ENCODE measurements around the gene VEZT.

VEZT gene, protein sequence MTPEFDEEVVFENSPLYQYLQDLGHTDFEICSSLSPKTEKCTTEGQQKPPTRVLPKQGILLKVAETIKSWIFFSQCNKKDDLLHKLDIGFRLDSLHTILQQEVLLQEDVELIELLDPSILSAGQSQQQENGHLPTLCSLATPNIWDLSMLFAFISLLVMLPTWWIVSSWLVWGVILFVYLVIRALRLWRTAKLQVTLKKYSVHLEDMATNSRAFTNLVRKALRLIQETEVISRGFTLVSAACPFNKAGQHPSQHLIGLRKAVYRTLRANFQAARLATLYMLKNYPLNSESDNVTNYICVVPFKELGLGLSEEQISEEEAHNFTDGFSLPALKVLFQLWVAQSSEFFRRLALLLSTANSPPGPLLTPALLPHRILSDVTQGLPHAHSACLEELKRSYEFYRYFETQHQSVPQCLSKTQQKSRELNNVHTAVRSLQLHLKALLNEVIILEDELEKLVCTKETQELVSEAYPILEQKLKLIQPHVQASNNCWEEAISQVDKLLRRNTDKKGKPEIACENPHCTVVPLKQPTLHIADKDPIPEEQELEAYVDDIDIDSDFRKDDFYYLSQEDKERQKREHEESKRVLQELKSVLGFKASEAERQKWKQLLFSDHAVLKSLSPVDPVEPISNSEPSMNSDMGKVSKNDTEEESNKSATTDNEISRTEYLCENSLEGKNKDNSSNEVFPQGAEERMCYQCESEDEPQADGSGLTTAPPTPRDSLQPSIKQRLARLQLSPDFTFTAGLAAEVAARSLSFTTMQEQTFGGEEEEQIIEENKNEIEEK

DNA sequence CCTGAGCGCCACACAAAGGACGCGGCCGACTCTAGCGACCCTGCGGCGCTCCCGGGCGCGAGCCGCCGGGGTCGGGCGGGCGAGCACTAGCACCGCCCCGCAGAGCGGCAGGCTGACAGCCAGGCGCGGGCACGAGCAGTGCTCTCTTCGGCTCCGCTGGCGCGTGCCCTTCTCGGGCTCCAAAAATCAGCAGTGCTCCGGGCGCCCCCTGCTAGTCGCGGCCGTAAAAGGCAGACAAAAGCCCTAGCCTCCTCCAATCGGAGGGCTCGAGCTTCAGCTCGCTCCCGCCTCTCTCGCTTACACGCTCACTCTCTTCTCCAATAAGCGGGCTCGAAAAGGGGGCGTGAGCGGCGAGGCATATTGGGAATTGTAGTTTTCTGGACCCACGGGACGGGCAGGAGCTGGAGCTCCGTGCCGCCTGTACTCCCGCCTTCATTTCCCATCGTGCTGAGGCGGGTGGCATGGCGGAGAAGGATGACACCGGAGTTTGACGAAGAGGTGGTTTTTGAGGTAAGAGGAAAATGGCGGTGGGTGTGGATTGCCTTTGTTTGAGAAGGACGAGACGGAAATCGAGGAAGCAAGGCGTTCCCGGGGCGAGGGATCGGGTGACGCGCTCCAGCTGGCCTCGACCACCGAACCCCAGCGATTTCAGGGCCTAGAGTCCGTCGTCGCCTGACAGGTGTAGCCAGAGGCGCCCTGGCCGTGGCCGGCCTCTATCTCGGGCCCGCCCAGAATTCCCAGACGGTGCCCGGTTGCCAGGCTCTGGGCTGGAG is at the start of gene VEZT, which contains the start of gene FGD6:
VEZT (plus strand) TSS at position 431 of the 773 bp plus-strand sequence; CDS start at position 475, 44 bp downstream.
FGD6 (minus strand) TSS at position 91 of the 773 bp plus-strand sequence. CDS start 227 bp downstream, outside the sequence.
- Mint-ChIP-seq H3K9me3 (no peaks in the 10 kb centered on the region), H3K36me3 (peaks cover 5 to 13% of the 10 kb centered on the region in 2 donors), H3K4me3 (peak within 1 kb of the TSS; percentile 87 to 93), H3K27me3 (no peaks in the 10 kb centered on the region), H3K4me1 (peaks cover 10 to 28% of the 10 kb centered on the region in 2 donors), H3K27ac (peak within 1 kb of the TSS; percentile 96)
- ATAC-seq (replicated peaks) (peak; percentile 90 to 95), DNase-seq (peak; percentile 99)

DNA sequence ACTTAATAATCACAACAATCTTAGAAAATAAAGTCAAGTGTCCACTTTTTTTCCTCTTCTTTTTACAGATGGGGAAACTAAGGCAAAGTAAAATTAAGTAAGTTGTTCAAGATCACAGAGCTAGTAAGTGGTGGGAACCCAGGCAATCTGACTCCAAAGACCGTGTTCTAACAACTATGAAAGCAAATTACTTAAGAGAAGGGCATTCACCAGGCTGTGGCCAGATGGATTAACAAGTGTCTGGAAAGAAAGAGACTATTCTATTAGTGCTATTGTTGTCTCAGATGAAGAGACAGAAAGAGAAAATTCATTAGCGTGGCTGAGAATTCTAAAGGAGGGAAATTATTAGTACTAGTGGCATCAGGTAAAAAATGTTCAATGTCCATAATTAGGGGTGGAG is 48.9 kb upstream of the VEZT start:
- H3K4me1 Mint-ChIP-seq = no peaks in the 10 kb centered on the region
- no peak overlapping the region for H3K27ac Mint-ChIP-seq
- H3K4me3 Mint-ChIP-seq = no peak overlapping the region

DNA sequence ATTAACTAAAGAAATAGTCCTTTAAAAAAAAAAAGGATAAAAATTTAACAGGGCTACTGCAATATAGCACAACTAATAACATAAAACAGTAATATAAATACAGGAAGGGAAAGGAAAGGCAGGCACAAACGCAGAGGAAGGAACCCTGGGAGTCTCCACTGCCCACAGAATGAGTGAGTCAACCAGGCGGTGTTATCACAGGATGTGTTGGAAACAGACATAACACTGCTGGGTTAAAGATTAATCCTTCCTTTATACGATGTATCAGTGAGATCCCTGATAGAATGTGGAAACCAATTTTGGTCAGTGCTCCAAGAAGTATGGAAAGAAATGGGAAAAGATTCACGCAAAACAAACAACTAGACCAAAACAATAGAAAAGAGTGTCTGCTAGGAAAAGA is 48.2 kb upstream of the VEZT start:
- Mint-ChIP-seq H3K9me3 (no peaks in the 10 kb centered on the region), H3K4me3 (no peak overlapping the region), H3K27me3 (no peaks in the 10 kb centered on the region), H3K36me3 (peaks cover 0 to 3% of the 10 kb centered on the region in 2 donors), H3K4me1 (no peaks in the 10 kb centered on the region), H3K27ac (no peak overlapping the region)
- DNase-seq (no peak), ATAC-seq (replicated peaks) (no peak)

More for the DNA sequence above, 48.9 kb upstream of the VEZT start:
- Mint-ChIP-seq H3K9me3 (no peaks in the 10 kb centered on the region), H3K36me3 (peaks cover 0 to 3% of the 10 kb centered on the region in 2 donors), H3K27me3 (no peaks in the 10 kb centered on the region)
- ATAC-seq (replicated peaks) (no peak), DNase-seq (no peak)

DNA sequence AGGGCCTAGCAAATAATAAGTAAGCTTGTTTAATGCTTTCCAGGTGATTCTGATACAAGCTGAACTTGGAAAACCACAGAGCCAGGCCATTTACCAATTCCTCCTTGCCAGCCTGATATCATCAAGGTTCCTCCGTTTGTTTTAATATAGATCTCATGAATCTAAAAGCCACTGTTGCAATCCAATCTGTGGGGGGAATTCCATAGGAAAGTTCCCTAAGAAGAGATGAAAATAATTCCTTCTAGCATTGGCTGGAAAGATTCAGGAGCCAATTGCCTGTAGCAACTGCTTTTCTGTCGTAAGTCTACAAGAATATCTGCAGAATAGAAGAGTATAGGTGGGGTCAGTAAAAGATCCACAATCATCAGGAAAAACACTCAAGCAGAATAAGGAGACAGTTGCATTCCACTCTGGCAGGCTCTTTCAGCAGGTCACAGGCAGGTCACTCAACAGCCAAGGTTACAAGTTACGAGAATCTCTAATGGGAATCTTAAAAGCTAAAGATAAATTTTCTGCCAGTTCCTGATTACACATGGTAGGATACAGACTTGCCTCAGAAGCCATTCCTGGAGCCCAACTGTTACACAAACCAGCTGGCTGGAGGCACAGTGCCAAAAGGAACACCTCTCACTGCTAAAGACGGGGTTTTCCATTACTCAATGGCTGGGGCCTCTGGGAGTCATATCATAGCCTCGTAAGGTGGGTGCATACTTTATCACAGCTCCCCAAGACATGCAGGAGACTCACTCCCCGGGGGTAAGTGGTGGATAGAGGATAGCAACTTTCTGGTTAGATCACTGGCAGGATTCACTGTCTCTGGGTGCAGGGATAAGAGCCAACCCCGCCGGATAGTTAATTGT is 44.0 kb upstream of the VEZT start:
- Mint-ChIP-seq H3K9me3 (no peaks in the 10 kb centered on the region), H3K36me3 (peaks cover 0 to 3% of the 10 kb centered on the region in 2 donors), H3K4me1 (no peaks in the 10 kb centered on the region), H3K27ac (no peak overlapping the region), H3K4me3 (no peak overlapping the region), H3K27me3 (no peaks in the 10 kb centered on the region)
- DNase-seq (no peak), ATAC-seq (replicated peaks) (no peak)

DNA sequence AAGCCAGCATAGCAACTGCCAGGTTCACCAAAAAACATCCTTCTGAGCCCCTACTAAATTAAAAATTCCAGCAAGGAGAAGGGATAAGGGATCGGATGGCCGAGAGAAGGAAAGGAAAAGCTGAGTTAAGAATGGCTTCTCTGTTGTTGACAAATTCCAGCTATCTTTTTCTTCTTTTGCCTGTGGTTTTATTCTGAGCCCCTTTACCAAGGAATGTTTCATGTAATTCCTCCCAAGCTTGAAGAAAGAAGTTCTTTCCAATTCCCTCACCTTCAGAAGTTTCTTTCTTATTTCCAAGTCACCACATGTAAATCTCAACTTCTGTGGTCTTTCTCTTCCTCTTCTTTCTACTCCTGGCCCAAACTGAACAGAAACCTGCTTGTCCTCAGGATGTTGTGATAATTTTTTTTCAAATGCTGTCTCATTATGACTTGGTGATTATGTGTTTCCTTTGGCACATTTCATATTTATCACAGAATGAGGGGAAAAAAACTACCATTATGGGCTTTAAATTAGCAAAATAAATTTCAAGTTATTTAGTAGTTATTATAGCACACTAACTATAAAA is 40.3 kb upstream of the VEZT start:
- H3K4me3 Mint-ChIP-seq = no peak overlapping the region
- no peak for ATAC-seq (replicated peaks)
- H3K27ac Mint-ChIP-seq = no peak overlapping the region
- no peaks in the 10 kb centered on the region for H3K4me1 Mint-ChIP-seq
- no peaks in the 10 kb centered on the region for H3K36me3 Mint-ChIP-seq
- H3K27me3 Mint-ChIP-seq = no peaks in the 10 kb centered on the region
- H3K9me3 Mint-ChIP-seq = no peaks in the 10 kb centered on the region
- DNase-seq = no peak

DNA sequence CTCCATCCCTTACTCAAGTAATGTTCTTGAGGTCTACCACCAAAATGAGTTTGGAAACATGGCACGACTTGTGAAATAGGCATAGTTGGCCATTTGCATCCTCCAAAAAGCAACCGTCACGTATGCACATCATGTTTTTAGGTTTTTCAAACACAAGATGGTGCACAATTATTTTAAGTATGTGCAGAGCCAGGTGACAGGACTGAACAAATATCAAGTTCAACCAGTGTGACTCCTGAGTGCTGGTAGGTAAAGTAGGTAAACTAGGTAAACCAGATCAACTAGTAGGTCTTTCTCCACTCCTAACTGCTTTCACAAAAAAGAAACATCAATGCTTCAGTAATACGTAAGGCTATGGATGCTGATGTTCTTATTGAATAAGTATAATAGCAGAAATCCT is 39.5 kb upstream of the VEZT start:
- ATAC-seq (replicated peaks) = no peak
- DNase-seq = no peak
- no peak overlapping the region for H3K4me3 Mint-ChIP-seq
- H3K27ac Mint-ChIP-seq = no peak overlapping the region
- H3K27me3 Mint-ChIP-seq = no peaks in the 10 kb centered on the region
- H3K4me1 Mint-ChIP-seq = peaks cover 0 to 4% of the 10 kb centered on the region in 2 donors
- H3K9me3 Mint-ChIP-seq = no peaks in the 10 kb centered on the region
- no peaks in the 10 kb centered on the region for H3K36me3 Mint-ChIP-seq

DNA sequence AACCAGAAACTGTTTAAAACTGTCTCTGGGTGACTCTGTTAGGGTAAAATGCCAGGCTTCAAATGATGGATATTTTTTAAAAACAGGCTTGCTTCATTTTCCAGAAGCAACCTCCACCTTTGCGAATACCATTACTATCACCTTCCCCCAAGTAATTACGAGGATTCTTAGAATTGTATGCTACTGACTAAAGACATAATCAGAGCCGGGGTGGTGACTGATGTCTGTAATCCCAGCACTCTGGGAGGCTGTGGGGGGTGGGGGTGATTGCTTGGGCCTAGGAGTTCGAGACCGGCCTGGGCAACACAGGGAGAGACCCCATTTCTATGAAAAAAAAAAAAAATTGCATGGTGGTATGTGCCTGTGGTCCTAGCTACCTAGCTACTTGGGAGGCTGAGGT is 38.6 kb upstream of the VEZT start:
- Mint-ChIP-seq H3K27me3 (no peaks in the 10 kb centered on the region), H3K4me1 (peaks cover 0 to 5% of the 10 kb centered on the region in 2 donors), H3K27ac (no peak overlapping the region), H3K36me3 (no peaks in the 10 kb centered on the region), H3K4me3 (no peak overlapping the region), H3K9me3 (no peaks in the 10 kb centered on the region)
- no peak for DNase-seq
- ATAC-seq (replicated peaks) = no peak

DNA sequence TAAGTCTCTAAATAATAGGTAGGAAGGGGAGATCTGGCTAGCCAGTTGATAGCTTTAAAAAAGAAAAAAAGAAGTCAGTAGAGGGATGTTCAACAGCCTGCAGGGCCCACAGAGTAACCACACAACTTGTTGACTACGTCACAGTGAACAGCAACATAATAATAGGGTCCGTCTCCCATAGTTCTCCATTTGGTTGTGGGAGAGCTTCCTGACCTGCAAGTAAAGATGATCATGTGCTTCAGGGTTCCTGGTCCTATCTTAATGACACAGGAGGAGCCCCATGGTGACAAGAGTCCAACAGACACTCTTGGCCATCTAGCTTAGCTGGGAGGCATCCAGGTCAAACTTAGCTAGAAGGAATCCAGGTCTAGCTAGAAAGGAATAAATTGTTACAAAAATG is 36.5 kb upstream of the VEZT start:
- Mint-ChIP-seq H3K4me1 (peaks cover 0 to 7% of the 10 kb centered on the region in 2 donors), H3K9me3 (no peaks in the 10 kb centered on the region), H3K4me3 (no peak overlapping the region), H3K27me3 (no peaks in the 10 kb centered on the region), H3K36me3 (no peaks in the 10 kb centered on the region), H3K27ac (no peak overlapping the region)
- ATAC-seq (replicated peaks) (no peak), DNase-seq (no peak)

DNA sequence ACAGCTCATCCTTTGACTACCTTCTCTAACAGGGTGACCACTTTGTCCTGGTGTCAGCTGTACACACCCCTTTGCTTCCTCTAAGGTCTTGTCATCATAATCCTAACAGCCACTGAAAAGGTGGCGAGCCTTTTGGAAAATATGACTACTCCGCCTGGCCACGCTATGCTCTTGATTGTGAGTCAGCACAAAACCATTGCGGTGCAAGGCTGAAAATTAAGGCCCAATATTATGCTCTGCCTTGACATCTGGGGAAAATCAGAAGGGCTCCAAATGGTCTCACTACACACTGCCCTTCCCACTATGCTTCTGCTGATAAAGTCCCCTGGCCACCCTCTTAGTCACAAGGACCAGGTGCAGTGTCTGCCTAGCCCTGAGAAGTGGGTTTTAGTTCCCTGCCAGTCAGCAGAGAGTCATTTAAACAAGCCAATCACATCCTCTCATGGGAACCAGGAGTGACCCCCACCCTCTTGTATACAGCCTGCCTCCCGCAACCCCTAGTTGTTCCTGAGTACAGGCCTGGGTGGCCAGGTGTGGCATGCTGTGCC is 34.7 kb upstream of the VEZT start:
- DNase-seq (peak; percentile 3), ATAC-seq (replicated peaks) (peak; percentile 34 to 68)
- Mint-ChIP-seq H3K9me3 (no peaks in the 10 kb centered on the region), H3K36me3 (no peaks in the 10 kb centered on the region), H3K4me1 (peaks cover 2 to 7% of the 10 kb centered on the region in 2 donors), H3K4me3 (no peak overlapping the region), H3K27me3 (no peaks in the 10 kb centered on the region), H3K27ac (no peak overlapping the region)

DNA sequence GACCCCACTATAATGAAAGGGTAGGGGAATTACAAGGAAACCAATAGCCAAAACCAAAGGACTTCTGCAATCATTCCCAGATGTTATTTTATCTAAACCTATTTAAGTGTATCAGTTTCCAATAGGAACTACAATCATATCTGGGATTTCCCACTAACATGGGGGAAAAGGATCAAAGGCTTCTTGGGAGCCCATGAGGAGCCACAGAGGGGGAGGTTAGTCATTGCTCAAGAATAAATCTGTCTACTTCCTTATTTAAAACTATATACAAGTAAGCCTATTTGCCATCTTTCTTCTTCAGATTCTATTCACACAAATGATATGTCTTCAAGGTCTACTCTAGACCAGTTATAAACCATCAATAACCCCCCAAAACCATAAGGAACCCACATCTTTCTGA is 33.5 kb upstream of the VEZT start:
- no peak overlapping the region for H3K4me3 Mint-ChIP-seq
- H3K9me3 Mint-ChIP-seq = no peaks in the 10 kb centered on the region
- no peaks in the 10 kb centered on the region for H3K27me3 Mint-ChIP-seq
- ATAC-seq (replicated peaks) (no peak), DNase-seq (no peak)
- no peaks in the 10 kb centered on the region for H3K36me3 Mint-ChIP-seq
- H3K4me1 Mint-ChIP-seq = peaks cover 6 to 10% of the 10 kb centered on the region in 2 donors
- H3K27ac Mint-ChIP-seq = no peak overlapping the region

DNA sequence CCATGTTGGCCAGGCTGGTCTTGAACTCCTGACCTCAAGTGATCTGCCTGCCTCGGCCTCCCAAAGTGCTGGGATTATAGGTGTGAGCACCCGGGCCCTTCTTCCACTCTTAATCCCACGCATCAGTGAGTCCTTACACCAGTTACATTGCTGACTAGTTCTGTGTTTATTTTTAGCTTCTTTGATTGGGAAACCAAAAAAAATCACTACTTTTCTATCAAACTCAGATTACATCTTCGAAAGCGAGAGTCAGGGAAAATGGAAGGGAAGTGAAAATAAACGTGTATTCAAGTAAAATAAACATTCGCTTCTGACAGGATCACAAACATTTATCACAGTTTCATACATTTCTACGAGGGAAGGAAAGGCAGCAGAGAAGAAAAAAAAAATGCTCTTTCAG is 32.5 kb upstream of the VEZT start:
- no peaks in the 10 kb centered on the region for H3K36me3 Mint-ChIP-seq
- no peak for DNase-seq
- H3K27ac Mint-ChIP-seq = no peak overlapping the region
- H3K4me3 Mint-ChIP-seq = no peak overlapping the region
- H3K27me3 Mint-ChIP-seq = no peaks in the 10 kb centered on the region
- peaks cover 6 to 10% of the 10 kb centered on the region in 2 donors for H3K4me1 Mint-ChIP-seq
- H3K9me3 Mint-ChIP-seq = no peaks in the 10 kb centered on the region
- no peak for ATAC-seq (replicated peaks)

DNA sequence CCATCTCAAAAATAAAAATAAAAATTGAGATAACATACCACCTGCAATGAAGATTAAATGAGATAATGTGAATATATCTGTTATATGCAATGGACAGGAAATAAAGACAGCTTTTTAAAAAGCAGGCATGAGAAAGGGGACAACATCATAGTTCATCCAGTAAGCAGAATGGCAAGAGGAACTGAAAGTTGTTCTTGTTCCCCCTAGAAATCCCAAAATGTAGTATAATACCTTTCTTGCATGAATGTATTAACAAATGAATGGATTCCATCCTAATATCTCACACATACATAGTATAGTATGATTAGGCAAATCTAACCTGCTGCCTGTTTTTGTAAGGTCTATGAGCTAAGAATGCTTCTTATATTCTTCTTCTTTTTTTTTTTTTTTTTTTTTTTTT is 31.8 kb upstream of the VEZT start:
- H3K9me3 Mint-ChIP-seq = no peaks in the 10 kb centered on the region
- H3K4me1 Mint-ChIP-seq = peaks cover 6 to 10% of the 10 kb centered on the region in 2 donors
- no peak overlapping the region for H3K27ac Mint-ChIP-seq
- DNase-seq = no peak
- no peak overlapping the region for H3K4me3 Mint-ChIP-seq
- no peaks in the 10 kb centered on the region for H3K36me3 Mint-ChIP-seq
- peak; percentile 51 to 58 for ATAC-seq (replicated peaks)
- no peaks in the 10 kb centered on the region for H3K27me3 Mint-ChIP-seq

DNA sequence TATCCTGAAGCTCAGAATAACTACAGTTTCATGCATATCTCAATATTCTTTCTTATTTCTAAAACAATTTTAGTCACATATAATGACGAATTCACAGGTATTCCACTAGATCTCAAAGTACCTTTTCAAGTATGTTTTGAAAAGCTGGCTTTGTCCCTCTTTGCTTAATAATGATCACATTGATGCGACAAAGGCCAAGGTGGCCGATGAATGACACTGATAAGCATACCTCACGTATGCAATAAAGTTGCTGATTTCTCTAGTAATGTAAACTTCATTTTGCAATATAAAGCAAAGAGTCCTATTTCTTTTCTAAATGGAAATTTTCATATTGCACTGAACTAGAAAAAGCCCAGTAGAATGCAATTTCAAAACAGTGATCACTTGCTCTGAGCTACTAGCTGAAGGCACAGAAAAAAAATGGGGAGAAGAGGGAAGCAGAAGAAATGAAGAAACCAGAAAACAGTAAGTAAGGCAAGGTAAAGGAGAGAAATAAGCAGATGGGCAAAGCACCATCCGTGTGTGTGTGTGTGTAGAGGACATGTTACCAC is 29.7 kb upstream of the VEZT start:
- Mint-ChIP-seq H3K4me3 (no peak overlapping the region), H3K27ac (no peak overlapping the region), H3K36me3 (no peaks in the 10 kb centered on the region), H3K9me3 (no peaks in the 10 kb centered on the region), H3K27me3 (no peaks in the 10 kb centered on the region), H3K4me1 (peaks cover 6 to 8% of the 10 kb centered on the region in 2 donors)
- ATAC-seq (replicated peaks) = no peak
- DNase-seq = no peak

All from stimulated activated naive B cell treated with anti-CD40 and anti-IgM and Interleukin-4, amounts not matched to agents 10 μg/mL and 1 μg/mL and 100 μg/mL, for 72 hours (primary cell).